Measurements from ENCODE around the gene SLC44A1. TPM values are rescaled to one million over a fixed set of nuclear protein-coding genes. Genes with fewer than 3 reads are reported as not detected.

SLC44A1 gene
- total RNA-seq, 1 donor from 2014 or later = 55.2 TPM

DNA sequence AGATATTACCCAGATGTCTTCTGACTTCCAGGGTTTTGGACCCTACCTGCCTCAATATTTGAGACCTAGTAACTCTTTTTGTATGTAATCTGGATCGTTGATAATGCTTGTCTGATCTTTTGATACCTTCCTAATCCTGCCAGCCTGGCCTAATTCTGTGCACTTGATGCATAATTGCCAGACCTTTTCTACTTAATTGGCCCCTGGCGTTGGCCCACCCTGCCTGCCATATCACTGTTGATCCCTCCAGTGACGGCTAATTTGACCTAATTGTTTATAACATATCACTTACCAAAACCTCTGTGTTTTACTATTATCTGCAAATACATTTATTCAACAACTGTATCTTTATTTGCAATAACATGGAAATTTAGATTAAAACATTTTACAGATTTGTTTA lies 49.0 kb downstream of the SLC44A1 start:
- DNase-seq (no peak), ATAC-seq (no peak)
- intact Hi-C loops (cut with DNase I) = no loop called here
- Histone ChIP-seq H3K27ac (no peak overlapping the region), H3K27me3 (ENCODE audit: low read depth) (no peaks in the 10 kb centered on the region), H3K4me1 (peaks cover 20% of the 10 kb centered on the region), H3K36me3 (no peaks in the 10 kb centered on the region), H3K9me3 (no peaks in the 10 kb centered on the region), H3K4me3 (no peak overlapping the region)
- TF ChIP-seq, protein P1, sequence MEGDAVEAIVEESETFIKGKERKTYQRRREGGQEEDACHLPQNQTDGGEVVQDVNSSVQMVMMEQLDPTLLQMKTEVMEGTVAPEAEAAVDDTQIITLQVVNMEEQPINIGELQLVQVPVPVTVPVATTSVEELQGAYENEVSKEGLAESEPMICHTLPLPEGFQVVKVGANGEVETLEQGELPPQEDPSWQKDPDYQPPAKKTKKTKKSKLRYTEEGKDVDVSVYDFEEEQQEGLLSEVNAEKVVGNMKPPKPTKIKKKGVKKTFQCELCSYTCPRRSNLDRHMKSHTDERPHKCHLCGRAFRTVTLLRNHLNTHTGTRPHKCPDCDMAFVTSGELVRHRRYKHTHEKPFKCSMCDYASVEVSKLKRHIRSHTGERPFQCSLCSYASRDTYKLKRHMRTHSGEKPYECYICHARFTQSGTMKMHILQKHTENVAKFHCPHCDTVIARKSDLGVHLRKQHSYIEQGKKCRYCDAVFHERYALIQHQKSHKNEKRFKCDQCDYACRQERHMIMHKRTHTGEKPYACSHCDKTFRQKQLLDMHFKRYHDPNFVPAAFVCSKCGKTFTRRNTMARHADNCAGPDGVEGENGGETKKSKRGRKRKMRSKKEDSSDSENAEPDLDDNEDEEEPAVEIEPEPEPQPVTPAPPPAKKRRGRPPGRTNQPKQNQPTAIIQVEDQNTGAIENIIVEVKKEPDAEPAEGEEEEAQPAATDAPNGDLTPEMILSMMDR (IDR thresholded peaks at IDR 0.05) = no peak

DNA sequence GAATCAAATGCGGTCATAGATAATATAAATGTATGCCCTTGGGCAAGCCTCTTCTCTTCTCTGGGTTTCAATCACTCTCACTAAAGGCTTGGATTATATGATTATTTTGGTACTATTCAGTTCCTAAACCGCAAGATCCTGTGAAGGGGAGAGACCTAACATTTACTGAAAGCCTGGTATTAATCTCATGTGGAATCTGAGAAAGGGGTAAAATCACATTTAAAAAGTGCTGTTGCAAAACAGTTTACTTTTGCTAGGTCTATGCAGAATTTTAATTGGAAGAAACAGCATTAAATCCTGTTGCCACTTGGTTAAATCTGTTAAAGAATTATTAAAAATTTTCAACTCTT lies 50.7 kb downstream of the SLC44A1 start:
- ATAC-seq (no peak), DNase-seq (no peak)
- TF ChIP-seq, protein P1 (IDR thresholded peaks at IDR 0.05) = no peak
- Histone ChIP-seq H3K9me3 (no peaks in the 10 kb centered on the region), H3K27ac (no peak overlapping the region), H3K36me3 (peaks cover 9% of the 10 kb centered on the region), H3K4me3 (no peak overlapping the region), H3K27me3 (ENCODE audit: low read depth) (no peaks in the 10 kb centered on the region), H3K4me1 (peaks cover 24% of the 10 kb centered on the region)
- intact Hi-C loops (cut with DNase I) = no loop called here

DNA sequence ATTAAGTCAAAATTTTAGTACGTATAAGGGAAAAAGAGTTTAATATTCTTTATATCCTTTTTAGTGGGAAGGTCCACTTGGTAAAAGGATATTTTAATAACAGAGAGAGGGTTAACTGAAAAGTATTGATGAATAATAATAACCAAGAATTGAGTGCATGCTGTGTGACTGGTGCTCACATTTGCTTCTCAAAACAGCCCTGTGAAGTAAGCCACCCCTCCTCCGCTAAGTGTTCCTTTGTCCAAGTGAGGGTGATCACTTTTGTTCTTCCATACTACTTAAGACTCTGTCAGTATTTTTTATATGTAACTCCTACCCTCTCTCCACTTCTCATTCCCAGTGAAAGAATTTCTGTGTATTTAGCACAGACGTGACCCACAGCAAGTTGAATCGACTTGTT lies 51.5 kb downstream of the SLC44A1 start:
- no peak overlapping the region for H3K4me3 ChIP-seq
- no peaks in the 10 kb centered on the region for H3K27me3 ChIP-seq (ENCODE audit: low read depth)
- no peak for DNase-seq
- ATAC-seq = no peak
- TF ChIP-seq, protein P1 (IDR thresholded peaks at IDR 0.05) = no peak
- H3K4me1 ChIP-seq = peaks cover 19% of the 10 kb centered on the region
- no peaks in the 10 kb centered on the region for H3K9me3 ChIP-seq
- peaks cover 17% of the 10 kb centered on the region for H3K36me3 ChIP-seq
- no peak overlapping the region for H3K27ac ChIP-seq
- intact Hi-C loops (cut with DNase I) = no loop called here

DNA sequence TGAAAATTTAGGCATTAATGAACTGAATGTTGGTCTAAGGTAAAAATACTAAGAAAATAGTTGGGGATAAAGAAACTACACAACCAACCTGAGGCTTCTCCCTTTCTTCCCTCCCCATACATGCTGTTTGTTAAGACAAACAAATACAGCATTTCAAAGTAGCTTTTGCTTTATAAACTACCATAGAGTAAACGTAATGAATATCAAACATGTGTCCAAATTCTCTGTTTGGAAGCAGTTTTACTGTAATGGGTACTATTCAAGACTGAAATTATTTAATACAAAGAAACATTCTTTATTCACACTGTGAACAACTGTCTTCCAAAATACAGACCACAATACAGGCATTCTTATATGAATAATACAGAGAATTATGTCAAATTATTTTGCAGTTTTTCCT lies 52.0 kb downstream of the SLC44A1 start:
- Histone ChIP-seq H3K36me3 (peaks cover 18% of the 10 kb centered on the region), H3K4me3 (no peak overlapping the region), H3K4me1 (peaks cover 18% of the 10 kb centered on the region), H3K27ac (no peak overlapping the region), H3K9me3 (no peaks in the 10 kb centered on the region), H3K27me3 (ENCODE audit: low read depth) (no peaks in the 10 kb centered on the region)
- intact Hi-C loops (cut with DNase I) = no loop called here
- DNase-seq (no peak), ATAC-seq (no peak)
- TF ChIP-seq, protein P1 (IDR thresholded peaks at IDR 0.05) = no peak

DNA sequence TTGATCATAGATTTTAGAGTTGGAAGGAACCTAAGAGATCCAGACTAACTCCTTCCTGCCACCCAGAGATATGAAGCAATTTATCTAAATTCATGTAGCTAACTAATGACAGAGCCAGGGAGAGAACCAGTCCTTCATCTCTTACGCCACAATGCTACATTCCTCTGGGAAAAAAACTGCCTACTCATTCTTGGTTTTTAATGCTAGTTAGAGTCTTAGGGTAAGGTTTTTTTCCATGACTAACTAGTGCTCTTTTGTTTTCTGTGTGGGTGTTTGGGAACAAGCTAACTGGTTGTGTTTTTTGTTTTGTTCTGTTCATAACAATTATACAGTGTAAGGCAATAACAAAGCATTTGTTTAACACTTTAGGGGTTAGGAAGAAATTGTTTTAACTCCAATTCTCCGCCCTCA lies 52.4 kb downstream of the SLC44A1 start:
- no peak overlapping the region for H3K27ac ChIP-seq
- TF ChIP-seq, protein P1 (IDR thresholded peaks at IDR 0.05) = no peak
- intact Hi-C loops (cut with DNase I) = no loop called here

More for the DNA sequence above, 52.4 kb downstream of the SLC44A1 start:
- ATAC-seq = peak; percentile 55 to 72
- Histone ChIP-seq H3K9me3 (no peaks in the 10 kb centered on the region), H3K4me3 (no peak overlapping the region), H3K36me3 (peaks cover 18% of the 10 kb centered on the region), H3K4me1 (peaks cover 13% of the 10 kb centered on the region), H3K27me3 (ENCODE audit: low read depth) (no peaks in the 10 kb centered on the region)
- DNase-seq = no peak
